WERI-Rb-1 (cell line): ENCODE data around the gene CDCA7.

Experiments used
- DNase-seq: peaks from one replicate; pipeline ENCODE4 v3.0.0-alpha.2; 2020
- H3K27ac ChIP-seq: fragments of 250-450 bp; sonication (Bioruptor Pico); 2 replicates; pipeline ENCODE4 v1.5.1; 2020; ENCODE audit warnings: mild to moderate bottlenecking, moderate library complexity
- H3K27me3 ChIP-seq: fragments of 250-450 bp; sonication (Bioruptor Pico); 2 replicates; pipeline ENCODE4 v1.5.1; 2021; ENCODE audit warnings: mild to moderate bottlenecking, low read depth, moderate library complexity; ENCODE audit not compliant: insufficient read depth, severe bottlenecking
- H3K36me3 ChIP-seq: fragments of 250-450 bp; sonication (Bioruptor Pico); 2 replicates; pipeline ENCODE4 v1.5.1; 2020; ENCODE audit warnings: mild to moderate bottlenecking, moderate library complexity
- H3K4me3 ChIP-seq: 2 replicates; pipeline ENCODE4 v1.5.1; 2011; ENCODE audit warnings: low read depth, mild to moderate bottlenecking, control low read depth, low read length
- H3K9me3 ChIP-seq: fragments of 250-450 bp; sonication (Bioruptor Pico); 2 replicates; pipeline ENCODE4 v1.5.1; 2021; ENCODE audit warnings: mild to moderate bottlenecking, moderate library complexity; ENCODE audit not compliant: severe bottlenecking
- CTCF ChIP-seq: IDR thresholded peaks from 2 replicates; pipeline ENCODE4 v1.5.1; 2011; ENCODE audit warnings: low read depth, mild to moderate bottlenecking, control low read depth, inconsistent platforms, low read length

CDCA7 gene

GRCh38 chr2:173392731-173393130 is 38.1 kb downstream of the CDCA7 start:
- Histone ChIP-seq H3K36me3 (no peaks in the 10 kb centered on the region), H3K4me3 (no peak overlapping the region), H3K27me3 (no peaks in the 10 kb centered on the region), H3K27ac (no peak overlapping the region), H3K9me3 (no peaks in the 10 kb centered on the region)
- no peak for TF ChIP-seq CTCF
- DNase-seq: no peak

- DNase-seq: no peak
- Histone ChIP-seq H3K36me3 (no peaks in the 10 kb centered on the region), H3K27me3 (no peaks in the 10 kb centered on the region), H3K27ac (no peak overlapping the region), H3K4me3 (no peak overlapping the region), H3K9me3 (no peaks in the 10 kb centered on the region)
- TF ChIP-seq CTCF: no peak
Measured at GRCh38 chr2:173393186-173393585, 38.5 kb downstream of the CDCA7 start.

GRCh38 chr2:173393636-173394035 is 39.0 kb downstream of the CDCA7 start:
- no peak for TF ChIP-seq CTCF
- H3K27me3 ChIP-seq: no peaks in the 10 kb centered on the region
- no peak for DNase-seq
- no peak overlapping the region for H3K27ac ChIP-seq
- H3K4me3 ChIP-seq: no peak overlapping the region
- H3K36me3 ChIP-seq: no peaks in the 10 kb centered on the region
- H3K9me3 ChIP-seq: no peaks in the 10 kb centered on the region

GRCh38 chr2:173394091-173394974 is 39.7 kb downstream of the CDCA7 start:
- no peak overlapping the region for H3K4me3 ChIP-seq
- H3K9me3 ChIP-seq: no peaks in the 10 kb centered on the region
- H3K27me3 ChIP-seq: no peaks in the 10 kb centered on the region
- DNase-seq: no peak
- no peak for TF ChIP-seq CTCF
- no peak overlapping the region for H3K27ac ChIP-seq
- H3K36me3 ChIP-seq: no peaks in the 10 kb centered on the region

- DNase-seq: no peak
Measured at GRCh38 chr2:173395567-173396351, 41.1 kb downstream of the CDCA7 start.

More at GRCh38 chr2:173395567-173396351, 41.1 kb downstream of the CDCA7 start:
- Histone ChIP-seq H3K4me3 (no peak overlapping the region), H3K36me3 (no peaks in the 10 kb centered on the region), H3K27ac (no peak overlapping the region), H3K27me3 (no peaks in the 10 kb centered on the region), H3K9me3 (no peaks in the 10 kb centered on the region)
- no peak for TF ChIP-seq CTCF
